Hepatocyte (in vitro differentiated cells): ENCODE measurements around the gene C13orf42. TPM values are rescaled to one million over a fixed set of nuclear protein-coding genes. Genes with fewer than 3 reads are reported as not detected.

ENCODE experiments used
- DNase-seq: peaks from one replicate; pipeline ENCODE4 v3.0.0-alpha.2; 2016; ENCODE audit warnings: low spot score
- H2AFZ ChIP-seq: fragments of 200-600 bp; sonication (generic); 2 replicates; pipeline ENCODE4 v1.6.0; 2016; ENCODE audit warnings: antibody characterized with exemption, mild to moderate bottlenecking
- H3K27ac ChIP-seq: fragments of 200-600 bp; sonication (generic); 2 replicates; pipeline ENCODE4 v1.5.1; 2016; ENCODE audit warnings: mild to moderate bottlenecking
- H3K27me3 ChIP-seq: fragments of 200-600 bp; sonication (generic); 2 replicates; pipeline ENCODE4 v1.6.1; 2016
- H3K36me3 ChIP-seq: fragments of 200-600 bp; sonication (generic); replicated peaks from 2 replicates; pipeline ENCODE4 v1.5.1; 2016; ENCODE audit warnings: low read depth; ENCODE audit not compliant: insufficient read depth
- H3K4me1 ChIP-seq: fragments of 200-600 bp; sonication (generic); 2 replicates; pipeline ENCODE4 v1.5.1; 2016; ENCODE audit warnings: mild to moderate bottlenecking, moderate library complexity; ENCODE audit not compliant: insufficient read depth
- H3K4me2 ChIP-seq: fragments of 200-600 bp; sonication (generic); 2 replicates; pipeline ENCODE4 v1.6.0; 2016
- H3K4me3 ChIP-seq: fragments of 200-600 bp; sonication (generic); 2 replicates; pipeline ENCODE4 v1.5.1; 2016; ENCODE audit warnings: mild to moderate bottlenecking
- H3K79me2 ChIP-seq: fragments of 200-600 bp; sonication (generic); 2 replicates; pipeline ENCODE4 v1.6.0; 2017; ENCODE audit warnings: mild to moderate bottlenecking
- H3K9me2 ChIP-seq: fragments of 200-600 bp; sonication (generic); replicated peaks from 2 replicates; pipeline ENCODE4 v1.6.0; 2017; ENCODE audit warnings: mild to moderate bottlenecking; ENCODE audit not compliant: insufficient read depth
- H3K9me3 ChIP-seq: fragments of 200-600 bp; sonication (generic); 2 replicates; pipeline ENCODE4 v1.5.1; 2016; ENCODE audit warnings: low read depth, mild to moderate bottlenecking
- H4K20me1 ChIP-seq: fragments of 200-600 bp; sonication (generic); 2 replicates; pipeline ENCODE4 v1.6.0; 2016; ENCODE audit warnings: mild to moderate bottlenecking; ENCODE audit not compliant: insufficient read depth, poor library complexity, severe bottlenecking
- EZH2 ChIP-seq: fragments of 200-600 bp; sonication (generic); IDR thresholded peaks from 2 replicates; pipeline ENCODE4 v1.6.1; 2016; ENCODE audit warnings: antibody characterized with exemption, mild to moderate bottlenecking, borderline replicate concordance
- EZH2phosphoT487 ChIP-seq: fragments of 200-600 bp; sonication (generic); IDR thresholded peaks from one replicate; pipeline ENCODE4 v1.6.1; 2018; ENCODE audit warnings: antibody characterized with exemption, mild to moderate bottlenecking, low read depth, moderate library complexity; ENCODE audit not compliant: unreplicated experiment, severe bottlenecking
- WGBS: methylation state at CpG from one replicate; pipeline ENCODE4 v1.1.6; 2016; ENCODE audit warnings: low lambda C conversion rate; ENCODE audit errors: missing lambda C conversion rate; 5-methylcytosine and 5-hydroxymethylcytosine counted together
- polyA plus RNA-seq: library from polyadenylated mRNA; unstranded; fragments of >200 nt; fragmentation: Nextera tagmentation; extraction: Ambion mirVana; gene quantifications from 2 replicates; pipeline ENCODE4 v1.2.1, GENCODE V29; 2016
- total RNA-seq: library from RNA; depleted of rRNA; stranded (reverse); fragments of >200 nt; gene quantifications from 2 replicates; pipeline ENCODE4 v1.2.3, GENCODE V29; 2014
- TF ChIP-seq, protein P1 (sequence below): fragments of 200-600 bp; sonication (generic); IDR thresholded peaks from 2 replicates; pipeline ENCODE4 v1.5.1; 2016; ENCODE audit warnings: antibody characterized with exemption, mild to moderate bottlenecking; ENCODE audit not compliant: poor library complexity

The C13orf42 gene
- total and polyA plus RNA-seq, 2 experiments from 2014 or later = not detected

DNA sequence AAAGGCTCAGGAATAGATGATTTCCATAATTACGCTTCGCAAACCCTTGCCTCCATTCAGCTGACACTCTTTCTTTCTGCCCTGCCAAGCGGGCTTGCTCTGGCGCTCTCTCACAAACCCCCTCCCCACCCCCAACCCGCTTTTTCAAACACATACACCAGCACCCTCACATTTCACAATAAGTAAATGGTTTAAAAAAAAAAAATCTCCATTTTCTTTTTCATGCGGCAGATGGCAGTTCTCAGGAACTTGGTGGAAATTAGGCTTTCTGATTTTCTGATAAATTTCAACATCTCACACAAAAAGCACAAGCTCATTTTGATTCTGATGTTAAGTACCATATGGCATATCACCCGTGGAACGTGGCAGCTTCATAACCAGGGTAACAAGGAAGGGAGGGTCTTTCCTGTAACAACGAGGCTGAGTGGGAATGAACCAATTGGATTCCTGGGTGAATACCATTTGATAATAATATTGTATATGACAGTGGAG, 43.8 kb downstream of the C13orf42 start:
- DNase-seq = no peak
- no peaks in the 10 kb centered on the region for H3K9me3 ChIP-seq
- H3K4me3 ChIP-seq = no peak overlapping the region
- H3K4me1 ChIP-seq = no peaks in the 10 kb centered on the region
- TF ChIP-seq EZH2phosphoT487 (no peak), EZH2 (no peak)
- TF ChIP-seq, protein P1, sequence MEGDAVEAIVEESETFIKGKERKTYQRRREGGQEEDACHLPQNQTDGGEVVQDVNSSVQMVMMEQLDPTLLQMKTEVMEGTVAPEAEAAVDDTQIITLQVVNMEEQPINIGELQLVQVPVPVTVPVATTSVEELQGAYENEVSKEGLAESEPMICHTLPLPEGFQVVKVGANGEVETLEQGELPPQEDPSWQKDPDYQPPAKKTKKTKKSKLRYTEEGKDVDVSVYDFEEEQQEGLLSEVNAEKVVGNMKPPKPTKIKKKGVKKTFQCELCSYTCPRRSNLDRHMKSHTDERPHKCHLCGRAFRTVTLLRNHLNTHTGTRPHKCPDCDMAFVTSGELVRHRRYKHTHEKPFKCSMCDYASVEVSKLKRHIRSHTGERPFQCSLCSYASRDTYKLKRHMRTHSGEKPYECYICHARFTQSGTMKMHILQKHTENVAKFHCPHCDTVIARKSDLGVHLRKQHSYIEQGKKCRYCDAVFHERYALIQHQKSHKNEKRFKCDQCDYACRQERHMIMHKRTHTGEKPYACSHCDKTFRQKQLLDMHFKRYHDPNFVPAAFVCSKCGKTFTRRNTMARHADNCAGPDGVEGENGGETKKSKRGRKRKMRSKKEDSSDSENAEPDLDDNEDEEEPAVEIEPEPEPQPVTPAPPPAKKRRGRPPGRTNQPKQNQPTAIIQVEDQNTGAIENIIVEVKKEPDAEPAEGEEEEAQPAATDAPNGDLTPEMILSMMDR = no peak
- no peak overlapping the region for H3K27ac ChIP-seq
- H3K4me2 ChIP-seq = no peak overlapping the region
- no peak overlapping the region for H2AFZ ChIP-seq
- no peaks in the 10 kb centered on the region for H3K9me2 ChIP-seq
- no peaks in the 10 kb centered on the region for H4K20me1 ChIP-seq
- peaks cover 5% of the 10 kb centered on the region for H3K27me3 ChIP-seq
- H3K79me2 ChIP-seq = no peaks in the 10 kb centered on the region
- WGBS = 81% methylated on average over 9 of the region's 9 CpGs
- H3K36me3 ChIP-seq = no peaks in the 10 kb centered on the region

DNA sequence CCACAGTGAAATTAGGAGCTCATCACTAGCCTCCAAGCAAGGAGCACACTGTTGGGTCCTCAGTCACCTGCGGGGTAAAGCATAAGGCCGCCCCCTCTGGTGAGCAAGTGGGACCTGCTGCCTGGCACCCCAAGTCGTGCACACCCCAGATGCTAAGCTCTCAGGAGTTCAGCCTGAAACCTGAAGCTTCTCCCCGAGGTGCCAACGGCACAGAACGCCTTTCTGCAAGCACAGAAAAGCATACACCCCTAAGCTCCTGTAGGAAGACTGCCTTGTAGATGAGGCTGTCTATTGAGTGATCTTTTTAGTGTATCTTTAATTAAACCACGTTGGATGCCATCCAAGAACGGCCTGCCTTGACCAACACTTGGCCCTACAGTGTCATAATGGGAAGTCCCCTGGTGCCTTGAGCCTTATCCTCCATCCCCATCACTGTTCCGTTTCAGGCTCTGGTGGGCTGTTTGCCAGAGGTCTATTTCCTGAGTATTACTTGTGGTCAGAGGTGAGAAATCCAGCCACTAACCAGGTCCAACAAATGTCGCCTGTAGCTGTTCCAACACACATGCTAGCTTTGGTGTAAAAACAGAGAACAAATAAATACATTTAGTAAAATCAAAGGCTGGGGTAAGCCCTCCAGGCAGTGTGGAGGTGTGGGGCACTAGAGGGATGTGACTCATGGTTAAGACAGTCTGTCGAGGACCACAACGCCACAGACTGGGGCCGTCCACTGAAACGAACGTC, 44.8 kb downstream of the C13orf42 start:
- no peak overlapping the region for H2AFZ ChIP-seq
- DNase-seq = no peak
- no peaks in the 10 kb centered on the region for H3K4me1 ChIP-seq
- 72% methylated on average over 15 of the region's 15 CpGs for whole genome bisulfite sequencing
- H3K27ac ChIP-seq = no peak overlapping the region
- no peaks in the 10 kb centered on the region for H3K79me2 ChIP-seq
- no peak for TF ChIP-seq EZH2
- TF ChIP-seq, protein P1 = no peak
- TF ChIP-seq EZH2phosphoT487 = no peak
- no peak overlapping the region for H3K4me3 ChIP-seq
- peaks cover 5% of the 10 kb centered on the region for H3K27me3 ChIP-seq
- no peaks in the 10 kb centered on the region for H4K20me1 ChIP-seq
- no peaks in the 10 kb centered on the region for H3K36me3 ChIP-seq
- no peak overlapping the region for H3K4me2 ChIP-seq
- no peaks in the 10 kb centered on the region for H3K9me3 ChIP-seq
- no peaks in the 10 kb centered on the region for H3K9me2 ChIP-seq

DNA sequence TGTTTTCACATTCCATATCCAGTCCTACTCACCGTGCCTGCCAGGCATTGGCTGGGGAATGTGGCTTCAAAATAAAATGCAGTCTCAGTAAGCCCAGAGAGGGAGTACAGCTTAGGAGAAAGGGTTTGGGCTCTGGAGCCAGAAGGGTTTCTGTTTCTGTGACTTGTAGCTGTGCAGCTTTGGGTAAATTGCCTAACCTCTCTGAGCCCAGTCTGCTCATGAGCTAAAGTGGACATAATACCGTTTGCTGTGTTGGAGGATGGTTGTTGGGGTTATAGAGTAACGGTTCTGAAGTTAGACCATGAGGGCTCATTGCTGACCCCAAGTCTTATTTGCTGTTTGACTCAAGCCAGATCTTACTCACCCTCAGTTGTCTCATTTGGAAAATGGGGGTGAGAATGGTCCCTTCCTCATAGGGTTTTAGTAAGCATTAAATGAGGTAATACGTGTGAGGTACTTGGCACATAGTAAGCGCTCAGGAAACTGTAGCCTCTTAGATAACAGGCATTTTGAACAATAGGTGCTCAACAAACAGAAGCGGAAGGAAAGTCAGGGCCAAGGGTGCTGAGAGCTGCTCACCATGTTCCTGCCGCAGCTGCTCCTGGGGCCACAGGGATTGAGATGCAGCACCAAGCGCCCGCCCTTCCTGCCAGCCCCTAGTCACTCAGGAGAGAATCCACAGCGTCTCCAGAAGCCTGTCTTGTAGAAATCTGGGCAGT, 45.5 kb downstream of the C13orf42 start:
- Histone ChIP-seq H3K4me3 (no peak overlapping the region), H3K9me3 (no peaks in the 10 kb centered on the region), H3K36me3 (no peaks in the 10 kb centered on the region), H2AFZ (no peak overlapping the region), H4K20me1 (no peaks in the 10 kb centered on the region), H3K79me2 (no peaks in the 10 kb centered on the region), H3K9me2 (no peaks in the 10 kb centered on the region), H3K27ac (no peak overlapping the region), H3K27me3 (peaks cover 5% of the 10 kb centered on the region), H3K4me2 (no peak overlapping the region), H3K4me1 (no peaks in the 10 kb centered on the region)
- DNase-seq = no peak
- 93% methylated on average over 10 of the region's 10 CpGs for whole genome bisulfite sequencing
- TF ChIP-seq, protein P1 = no peak
- TF ChIP-seq EZH2phosphoT487 (no peak), EZH2 (no peak)
